Spleen (tissue), 7 donors: ENCODE measurements around the gene ADORA2B.

ENCODE experiments used
- CTCF ChIP-seq, 11 experiments: fragments of 200-600 bp in 7 of 11; fragments of 450-650 bp in 4 of 11; sonication (generic) in 4 of 11; IDR thresholded peaks in 8 of 11; conservative IDR thresholded peaks in 3 of 11; 1 replicate in 7 of 11; 2 replicates in 4 of 11; pipeline versions ENCODE4 v1.4.0 to v1.8.0; 2016 to 2021; ENCODE audit warnings: antibody characterized with exemption in 11 of 11, inconsistent platforms in 4 of 11, mild to moderate bottlenecking in 1 of 11
- POLR2AphosphoS5 ChIP-seq, 3 donors: sonication (generic); formaldehyde crosslinking; IDR thresholded peaks; one replicate each; pipeline ENCODE4 v1.5.1; 2017; ENCODE audit warnings: antibody characterized with exemption in 3 of 3
- donor health status: DM: no; HTN: no; CAD: no; lungs with moderate emphysema.
- donor health status: DM: no; HTN: no; CAD: no.
- donor health status: DM: no; HTN: no; CAD: no.

- TF ChIP-seq CTCF (IDR thresholded peaks at IDR 0.05 in 8 of 11, conservative IDR thresholded peaks at IDR 0.05 in 3 of 11) (no peak), POLR2AphosphoS5 (IDR thresholded peaks at IDR 0.05) (no peak)
Observed at GRCh38 chr17:15947976-15948752, 3.2 kb downstream of the ADORA2B start.
